HG02840 (cell line): ENCODE measurements around the gene CAMTA1.

Experiments
- ATAC-seq: cut with Tn5 transposase; IDR thresholded peaks from one replicate; pipeline ENCODE4 v1.9.1; 2021; ENCODE audit warnings: mild to moderate bottlenecking, moderate library complexity, moderate number of reproducible peaks; ENCODE audit not compliant: unreplicated experiment, low FRiP score

The CAMTA1 gene

GRCh38 chr1:7560128-7560527 is 774.9 kb downstream of the CAMTA1 start:
- no peak for ATAC-seq

GRCh38 chr1:7560601-7561181 is 775.4 kb downstream of the CAMTA1 start:
- ATAC-seq = no peak

GRCh38 chr1:7561331-7561921 is 776.2 kb downstream of the CAMTA1 start:
- ATAC-seq = no peak

- no peak for ATAC-seq
Observed at GRCh38 chr1:7561936-7562728, 776.9 kb downstream of the CAMTA1 start.

- ATAC-seq = no peak
Observed at GRCh38 chr1:7562729-7563605, 777.7 kb downstream of the CAMTA1 start.

GRCh38 chr1:7564137-7564536 is 778.9 kb downstream of the CAMTA1 start:
- no peak for ATAC-seq

GRCh38 chr1:7565099-7565750 is 780.0 kb downstream of the CAMTA1 start:
- no peak for ATAC-seq

- ATAC-seq = no peak
Observed at GRCh38 chr1:7566417-7567375, 781.4 kb downstream of the CAMTA1 start.

- ATAC-seq = no peak
Observed at GRCh38 chr1:7567376-7567775, 782.1 kb downstream of the CAMTA1 start.

GRCh38 chr1:7568053-7568452 is 782.8 kb downstream of the CAMTA1 start:
- no peak for ATAC-seq

- no peak for ATAC-seq
Observed at GRCh38 chr1:7568901-7569524, 783.8 kb downstream of the CAMTA1 start.

- no peak for ATAC-seq
Observed at GRCh38 chr1:7570311-7570710, 785.1 kb downstream of the CAMTA1 start.

- no peak for ATAC-seq
Observed at GRCh38 chr1:7572654-7573152, 787.4 kb downstream of the CAMTA1 start.

- ATAC-seq = no peak
Observed at GRCh38 chr1:7573481-7573880, 788.2 kb downstream of the CAMTA1 start.

- ATAC-seq = no peak
Observed at GRCh38 chr1:7574121-7575040, 789.1 kb downstream of the CAMTA1 start.

- ATAC-seq = no peak
Observed at GRCh38 chr1:7575041-7575400, 789.8 kb downstream of the CAMTA1 start.

- ATAC-seq = no peak
Observed at GRCh38 chr1:7576946-7577657, 791.8 kb downstream of the CAMTA1 start.
